ENCODE results near the gene CHRND.

DNA sequence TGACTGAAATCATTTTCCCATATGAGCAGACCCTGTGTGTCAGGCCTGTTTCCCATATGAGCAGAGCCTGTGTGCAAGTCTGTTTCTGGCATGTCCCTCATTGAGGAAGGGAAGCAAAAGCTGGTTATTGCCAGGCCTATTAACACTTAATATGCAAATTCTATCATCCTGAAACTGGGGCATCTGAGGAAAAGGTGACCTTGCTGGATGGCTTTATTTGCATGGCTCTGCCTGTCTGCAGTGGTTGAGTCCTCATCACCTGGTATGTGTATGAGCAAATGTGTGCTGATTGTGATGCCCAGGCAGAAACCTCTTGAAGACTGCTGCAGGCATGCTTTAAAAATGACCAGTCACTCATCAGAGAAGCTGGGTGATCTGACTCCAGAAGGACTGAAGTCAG lies 55.8 kb downstream of the CHRND start:
- TF ChIP-seq, protein P1, sequence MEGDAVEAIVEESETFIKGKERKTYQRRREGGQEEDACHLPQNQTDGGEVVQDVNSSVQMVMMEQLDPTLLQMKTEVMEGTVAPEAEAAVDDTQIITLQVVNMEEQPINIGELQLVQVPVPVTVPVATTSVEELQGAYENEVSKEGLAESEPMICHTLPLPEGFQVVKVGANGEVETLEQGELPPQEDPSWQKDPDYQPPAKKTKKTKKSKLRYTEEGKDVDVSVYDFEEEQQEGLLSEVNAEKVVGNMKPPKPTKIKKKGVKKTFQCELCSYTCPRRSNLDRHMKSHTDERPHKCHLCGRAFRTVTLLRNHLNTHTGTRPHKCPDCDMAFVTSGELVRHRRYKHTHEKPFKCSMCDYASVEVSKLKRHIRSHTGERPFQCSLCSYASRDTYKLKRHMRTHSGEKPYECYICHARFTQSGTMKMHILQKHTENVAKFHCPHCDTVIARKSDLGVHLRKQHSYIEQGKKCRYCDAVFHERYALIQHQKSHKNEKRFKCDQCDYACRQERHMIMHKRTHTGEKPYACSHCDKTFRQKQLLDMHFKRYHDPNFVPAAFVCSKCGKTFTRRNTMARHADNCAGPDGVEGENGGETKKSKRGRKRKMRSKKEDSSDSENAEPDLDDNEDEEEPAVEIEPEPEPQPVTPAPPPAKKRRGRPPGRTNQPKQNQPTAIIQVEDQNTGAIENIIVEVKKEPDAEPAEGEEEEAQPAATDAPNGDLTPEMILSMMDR (IDR thresholded peaks at IDR 0.05), result no peak
- no peak for TF ChIP-seq ZFX (IDR thresholded peaks at IDR 0.05; ENCODE audit: borderline replicate concordance)
